Caco-2 (cell line): Measurements from ENCODE around the gene JUP. TPM values are rescaled to one million over a fixed set of nuclear protein-coding genes. Genes with fewer than 3 reads are reported as not detected.

Experiments used
- BruUV-seq: library from RNA; stranded (reverse); fragments of 400-500 nt; replicated peaks from 2 replicates; lab custom pipeline; 2021; lab: Mats Ljungman, UMichigan
- CTCF ChIA-PET: fragments of 300-600 bp; sonication (Branson Sonifier 250); formaldehyde crosslinking; loops from one replicate; lab custom pipeline; 2022; ENCODE audit warnings: antibody characterized with exemption; lab: Charles Lee
- POLR2A ChIA-PET: fragments of 300-600 bp; sonication (Branson Sonifier 250); formaldehyde crosslinking; loops from one replicate; lab custom pipeline; 2022; ENCODE audit warnings: antibody characterized with exemption; lab: Charles Lee
- DNase-seq, 2 experiments: peaks; one replicate each; pipeline versions ENCODE4 v3.0.0 to v3.0.0-alpha.2; 2020 to 2022
- H3K27me3 ChIP-seq: replicated peaks from 2 replicates; pipeline ENCODE4 v1.6.0; 2011; ENCODE audit warnings: low read length; ENCODE audit not compliant: control insufficient read depth, insufficient read depth
- H3K36me3 ChIP-seq: 2 replicates; pipeline ENCODE4 v1.5.1; 2011; ENCODE audit warnings: low read length; ENCODE audit not compliant: control insufficient read depth, insufficient read depth
- H3K4me1 ChIP-seq: fragments of 250-450 bp; sonication (Bioruptor Pico); 2 replicates; pipeline ENCODE4 v1.5.1; 2020; ENCODE audit warnings: mild to moderate bottlenecking
- H3K4me3 ChIP-seq: 2 replicates; pipeline ENCODE4 v1.5.1; 2011; ENCODE audit warnings: low read depth, mild to moderate bottlenecking, control low read depth, low read length
- H3K9me3 ChIP-seq: fragments of 250-450 bp; sonication (Bioruptor Pico); 2 replicates; pipeline ENCODE4 v1.5.1; 2020; ENCODE audit warnings: mild to moderate bottlenecking, moderate library complexity
- H3K27ac Mint-ChIP-seq: one replicate; pipeline ENCODE4 v1.8.0; 2022; ENCODE audit warnings: mixed read lengths; ENCODE audit not compliant: unreplicated experiment
- H3K27me3 Mint-ChIP-seq: one replicate; pipeline ENCODE4 v1.8.0; 2022; ENCODE audit warnings: mixed read lengths; ENCODE audit not compliant: insufficient read depth, unreplicated experiment
- H3K36me3 Mint-ChIP-seq: one replicate; pipeline ENCODE4 v1.8.0; 2022; ENCODE audit warnings: mild to moderate bottlenecking, mixed read lengths; ENCODE audit not compliant: insufficient read depth, unreplicated experiment
- H3K4me1 Mint-ChIP-seq: one replicate; pipeline ENCODE4 v1.8.0; 2022; ENCODE audit warnings: low read depth, mixed read lengths; ENCODE audit not compliant: unreplicated experiment
- H3K4me3 Mint-ChIP-seq: one replicate; pipeline ENCODE4 v1.8.0; 2022; ENCODE audit warnings: mild to moderate bottlenecking, moderate library complexity, mixed read lengths; ENCODE audit not compliant: unreplicated experiment
- H3K9me3 Mint-ChIP-seq: one replicate; pipeline ENCODE4 v1.8.0; 2022; ENCODE audit warnings: mixed read lengths; ENCODE audit not compliant: unreplicated experiment
- intact Hi-C: fragments of 100-400 bp; cut with micrococcal nuclease; formaldehyde crosslinking; loops from one replicate; pipeline ENCODE4 v1.10.0; 2022; ENCODE audit not compliant: unreplicated experiment
- total RNA-seq: library from RNA; stranded (reverse); gene quantifications from 2 replicates; pipeline ENCODE4 v1.2.3, GENCODE V29; 2022
- TF ChIP-seq, protein P1 (sequence below), 2 experiments: fragments of 200-600 bp in 1 of 2; IDR thresholded peaks; 1 replicate in 1 of 2; 2 replicates in 1 of 2; pipeline versions ENCODE4 v1.5.1 to v1.8.0; 2011 to 2022; ENCODE audit warnings: antibody characterized with exemption in 1 of 2, control low read depth in 1 of 2, inconsistent platforms in 1 of 2, low read depth in 1 of 2, low read length in 1 of 2, mild to moderate bottlenecking in 1 of 2, moderate library complexity in 1 of 2; ENCODE audit not compliant: insufficient read depth in 1 of 2, severe bottlenecking in 1 of 2, unreplicated experiment in 1 of 2

JUP gene
- total RNA-seq, 1 experiment from 2014 or later = 419 TPM

DNA sequence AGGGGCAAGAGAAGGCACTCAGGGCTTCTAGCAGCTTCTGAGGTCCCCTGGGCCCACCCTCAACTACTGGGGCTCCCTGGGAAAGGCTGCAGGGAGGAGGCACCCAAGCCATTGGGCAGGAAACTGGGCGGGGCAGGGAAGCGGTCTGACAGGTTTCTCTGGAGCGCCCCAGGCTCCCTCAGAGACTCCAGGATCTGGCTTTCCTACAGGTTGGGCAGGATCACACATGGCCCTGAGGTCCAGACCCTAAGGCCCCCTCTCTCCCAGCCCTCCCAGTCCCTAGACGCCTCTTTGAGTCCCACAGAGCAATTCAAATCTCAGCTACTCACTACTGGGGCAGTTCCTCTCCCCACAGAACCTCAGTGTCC is 14.3 kb downstream of the JUP start:
- peaks cover 97% of the 10 kb centered on the region for H3K36me3 Mint-ChIP-seq
- POLR2A ChIA-PET = interaction anchor here (3.0 kb wide), 1 partner anchor 14 kb away, joined by 24 read pairs; the partner anchor contains the start of gene JUP
- intact Hi-C loops = loop anchor here (1.0 kb wide), 5 partner anchors 15 to 40 kb away; no protein-coding TSS in a partner anchor
- H3K9me3 ChIP-seq = no peaks in the 10 kb centered on the region
- TF ChIP-seq, protein P1, sequence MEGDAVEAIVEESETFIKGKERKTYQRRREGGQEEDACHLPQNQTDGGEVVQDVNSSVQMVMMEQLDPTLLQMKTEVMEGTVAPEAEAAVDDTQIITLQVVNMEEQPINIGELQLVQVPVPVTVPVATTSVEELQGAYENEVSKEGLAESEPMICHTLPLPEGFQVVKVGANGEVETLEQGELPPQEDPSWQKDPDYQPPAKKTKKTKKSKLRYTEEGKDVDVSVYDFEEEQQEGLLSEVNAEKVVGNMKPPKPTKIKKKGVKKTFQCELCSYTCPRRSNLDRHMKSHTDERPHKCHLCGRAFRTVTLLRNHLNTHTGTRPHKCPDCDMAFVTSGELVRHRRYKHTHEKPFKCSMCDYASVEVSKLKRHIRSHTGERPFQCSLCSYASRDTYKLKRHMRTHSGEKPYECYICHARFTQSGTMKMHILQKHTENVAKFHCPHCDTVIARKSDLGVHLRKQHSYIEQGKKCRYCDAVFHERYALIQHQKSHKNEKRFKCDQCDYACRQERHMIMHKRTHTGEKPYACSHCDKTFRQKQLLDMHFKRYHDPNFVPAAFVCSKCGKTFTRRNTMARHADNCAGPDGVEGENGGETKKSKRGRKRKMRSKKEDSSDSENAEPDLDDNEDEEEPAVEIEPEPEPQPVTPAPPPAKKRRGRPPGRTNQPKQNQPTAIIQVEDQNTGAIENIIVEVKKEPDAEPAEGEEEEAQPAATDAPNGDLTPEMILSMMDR (IDR thresholded peaks at IDR 0.05; ENCODE audit: insufficient read depth in 1 of 2, low read depth in 1 of 2, low read length in 1 of 2, severe bottlenecking in 1 of 2, unreplicated experiment in 1 of 2) = no peak
- H3K9me3 Mint-ChIP-seq = no peaks in the 10 kb centered on the region
- no peaks in the 10 kb centered on the region for H3K27me3 Mint-ChIP-seq
- peak overlapping the region; percentile 64 for H3K4me3 Mint-ChIP-seq
- peaks cover 58% of the 10 kb centered on the region for H3K4me1 ChIP-seq
- peak; percentile 90 to 92 for DNase-seq
- peak overlapping the region; percentile 92 for H3K27ac Mint-ChIP-seq
- CTCF ChIA-PET = interaction anchor here (1.3 kb wide), 1 partner anchor 12 kb away, joined by 5 read pairs; no protein-coding TSS in a partner anchor
- no TSS peak for BruUV-seq
- peak overlapping the region; percentile 20 for H3K4me3 ChIP-seq
- H3K36me3 ChIP-seq = peaks cover 23% of the 10 kb centered on the region
- H3K27me3 ChIP-seq = no peaks in the 10 kb centered on the region
- peaks cover 41% of the 10 kb centered on the region for H3K4me1 Mint-ChIP-seq

DNA sequence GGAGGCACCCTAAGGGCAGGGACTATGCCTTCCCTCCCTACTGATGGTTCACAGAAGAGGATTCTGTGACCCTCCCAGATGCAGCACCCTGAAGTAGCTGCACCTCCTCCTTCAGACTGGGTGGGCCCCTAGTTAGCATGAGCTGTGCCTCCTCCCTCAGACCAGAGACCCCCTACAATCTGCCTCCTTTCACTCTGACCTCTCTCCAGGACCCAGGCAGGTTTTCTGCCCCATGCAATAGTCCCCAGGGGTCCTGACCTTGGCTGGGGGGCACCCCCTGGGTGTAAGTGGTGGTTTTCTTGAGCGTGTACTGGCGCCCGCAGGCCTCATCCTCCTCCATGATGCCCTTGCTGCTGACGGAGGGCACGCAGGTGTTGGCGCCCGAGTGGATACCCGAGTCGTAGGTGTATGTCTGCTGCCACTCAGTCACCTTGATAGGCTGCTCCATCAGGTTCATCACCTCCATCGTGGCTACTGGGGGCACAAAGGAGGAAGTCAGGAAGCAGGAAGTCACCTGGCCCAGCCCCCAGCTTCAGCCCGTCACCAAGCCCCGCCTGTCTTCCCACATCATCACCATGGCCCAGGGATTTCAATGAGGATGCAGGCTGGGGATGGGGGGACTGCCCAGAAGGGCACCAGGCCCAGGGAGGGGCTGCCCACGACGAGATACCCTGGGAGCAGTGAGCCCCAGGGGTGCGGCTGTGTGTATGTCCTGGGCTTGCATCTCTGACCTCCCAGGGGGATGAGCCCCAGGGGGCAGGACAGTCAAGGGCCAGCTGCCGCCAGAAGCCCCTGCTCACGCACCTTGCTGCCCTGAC is 14.9 kb downstream of the JUP start:
- intact Hi-C loops = loop anchor here (1.0 kb wide), 5 partner anchors 16 to 41 kb away; no protein-coding TSS in a partner anchor
- H3K4me1 ChIP-seq = peaks cover 52% of the 10 kb centered on the region

DNA sequence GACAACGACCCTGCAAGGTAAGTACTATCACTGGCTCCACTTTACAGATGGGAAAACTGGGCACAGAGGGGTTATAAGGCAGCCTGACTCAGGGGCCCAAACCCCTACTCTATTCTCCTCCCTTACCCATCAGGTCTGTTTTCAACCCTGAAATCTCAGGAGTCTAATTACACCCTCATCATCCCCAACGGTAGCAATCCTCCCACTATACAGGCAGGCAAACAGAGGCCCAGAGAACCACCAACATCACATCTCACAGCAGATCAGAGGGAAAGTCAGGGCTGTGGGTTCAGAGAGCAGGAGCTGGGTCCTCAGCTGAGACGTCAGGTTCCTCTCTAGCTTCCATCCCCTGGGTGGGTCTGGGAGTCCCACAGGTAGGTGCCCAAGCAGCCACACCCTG is 16.5 kb downstream of the JUP start:
- TF ChIP-seq, protein P1 (IDR thresholded peaks at IDR 0.05; ENCODE audit: insufficient read depth in 1 of 2, low read depth in 1 of 2, low read length in 1 of 2, severe bottlenecking in 1 of 2, unreplicated experiment in 1 of 2) = no peak
- ChIA-PET POLR2A (no interaction called here), CTCF (no interaction called here)
- H3K27me3 Mint-ChIP-seq = no peaks in the 10 kb centered on the region
- intact Hi-C loops = no loop called here
- no TSS peak for BruUV-seq
- peaks cover 100% of the 10 kb centered on the region for H3K36me3 Mint-ChIP-seq
- DNase-seq = no peak
- no peak overlapping the region for H3K4me3 ChIP-seq
- H3K9me3 ChIP-seq = no peaks in the 10 kb centered on the region
- no peaks in the 10 kb centered on the region for H3K27me3 ChIP-seq
- H3K4me1 ChIP-seq = peaks cover 36% of the 10 kb centered on the region
- no peak overlapping the region for H3K27ac Mint-ChIP-seq
- peaks cover 25% of the 10 kb centered on the region for H3K36me3 ChIP-seq
- peaks cover 27% of the 10 kb centered on the region for H3K4me1 Mint-ChIP-seq
- H3K9me3 Mint-ChIP-seq = no peaks in the 10 kb centered on the region
- no peak overlapping the region for H3K4me3 Mint-ChIP-seq

More for the DNA sequence above, 14.9 kb downstream of the JUP start:
- Mint-ChIP-seq H3K27me3 (no peaks in the 10 kb centered on the region), H3K4me1 (peaks cover 41% of the 10 kb centered on the region), H3K4me3 (peak overlapping the region; percentile 31), H3K36me3 (peaks cover 100% of the 10 kb centered on the region), H3K9me3 (no peaks in the 10 kb centered on the region), H3K27ac (peak overlapping the region; percentile 92)
- no peak for DNase-seq
- Histone ChIP-seq H3K9me3 (no peaks in the 10 kb centered on the region), H3K36me3 (peaks cover 23% of the 10 kb centered on the region), H3K27me3 (no peaks in the 10 kb centered on the region), H3K4me3 (0 out of 2 replicates have a peak overlapping the region, but pooled peaks have one; percentile 2)
- ChIA-PET CTCF (no interaction called here), POLR2A (interaction anchor here (0.6 kb wide), 1 partner anchor 39 kb away, joined by 3 read pairs; no protein-coding TSS in a partner anchor)
- BruUV-seq = no TSS peak
- TF ChIP-seq, protein P1 (IDR thresholded peaks at IDR 0.05; ENCODE audit: insufficient read depth in 1 of 2, low read depth in 1 of 2, low read length in 1 of 2, severe bottlenecking in 1 of 2, unreplicated experiment in 1 of 2) = no peak
